Measurements from ENCODE around the gene SELENON. TPM values are rescaled to one million over a fixed set of nuclear protein-coding genes. Genes with fewer than 3 reads are reported as not detected.

SELENON gene
- total and polyA plus RNA-seq, 2 of the 8 experiments (the other 6 are each of a cell fraction or from before 2014, with no cell fraction given), result 43.0 to 77.6 TPM

- TF ChIP-seq CBX8 (IDR thresholded peaks at IDR 0.05; ENCODE audit: borderline replicate concordance, low read depth, low read length) (no peak), KDM1A (IDR thresholded peaks at IDR 0.05; ENCODE audit: borderline replicate concordance, low read length) (no peak), PHF8 (conservative IDR thresholded peaks at IDR 0.05; ENCODE audit: low read depth, low read length) (no peak), RAD21 (IDR thresholded peaks at IDR 0.05 in 1 of 2, conservative IDR thresholded peaks at IDR 0.05 in 1 of 2; ENCODE audit: low read depth in 2 of 2, low read length in 2 of 2) (no peak), CTBP2 (IDR thresholded peaks at IDR 0.05; ENCODE audit: borderline replicate concordance, insufficient read depth, insufficient read length, low read length) (no peak), HDAC6 (IDR thresholded peaks at IDR 0.05; ENCODE audit: low read depth, low read length) (no peak), TAF1 (IDR thresholded peaks at IDR 0.05; ENCODE audit: low read depth, low read length) (peak; percentile 42; the same call in 1 of the 2 replicates), SRF (IDR thresholded peaks at IDR 0.05; ENCODE audit: low read depth, low read length) (no peak), CHD7 (IDR thresholded peaks at IDR 0.05; ENCODE audit: insufficient replicate concordance, low read length) (no peak), BRCA1 (IDR thresholded peaks at IDR 0.05; ENCODE audit: low read depth, low read length) (no peak)
Observed at GRCh38 chr1:25799935-25800702, at the start of gene SELENON (continued).

Data from H1 (cell line).